HUES48 (cell line): ENCODE data around the gene GPR162.
A peak's percentile ranks its signal among the peaks of the same experiment; 100 is the strongest.

Source experiments
- H3K27ac ChIP-seq: one replicate; pipeline ENCODE4 v1.7.0; 2013; ENCODE audit warnings: low read depth, low read length, inconsistent platforms
- H3K27me3 ChIP-seq: 2 replicates; pipeline ENCODE4 v1.6.1; 2013; ENCODE audit warnings: mild to moderate bottlenecking, low read length; ENCODE audit not compliant: control insufficient read depth, insufficient read depth
- H3K36me3 ChIP-seq: 2 replicates; pipeline ENCODE4 v1.6.1; 2013; ENCODE audit warnings: low read length; ENCODE audit not compliant: control insufficient read depth, insufficient read depth
- H3K4me1 ChIP-seq: 2 replicates; pipeline ENCODE4 v1.6.1; 2013; ENCODE audit warnings: mild to moderate bottlenecking, low read length; ENCODE audit not compliant: control insufficient read depth, insufficient read depth
- H3K4me3 ChIP-seq: 2 replicates; pipeline ENCODE4 v1.5.1; 2013; ENCODE audit warnings: mild to moderate bottlenecking, low read depth, low read length
- H3K9ac ChIP-seq: 2 replicates; pipeline ENCODE4 v1.6.1; 2013; ENCODE audit warnings: mild to moderate bottlenecking, low read depth, low read length, moderate library complexity
- H3K9me3 ChIP-seq: 2 replicates; pipeline ENCODE4 v1.6.1; 2013; ENCODE audit warnings: low read length; ENCODE audit not compliant: control insufficient read depth, insufficient read depth

Gene GPR162

DNA sequence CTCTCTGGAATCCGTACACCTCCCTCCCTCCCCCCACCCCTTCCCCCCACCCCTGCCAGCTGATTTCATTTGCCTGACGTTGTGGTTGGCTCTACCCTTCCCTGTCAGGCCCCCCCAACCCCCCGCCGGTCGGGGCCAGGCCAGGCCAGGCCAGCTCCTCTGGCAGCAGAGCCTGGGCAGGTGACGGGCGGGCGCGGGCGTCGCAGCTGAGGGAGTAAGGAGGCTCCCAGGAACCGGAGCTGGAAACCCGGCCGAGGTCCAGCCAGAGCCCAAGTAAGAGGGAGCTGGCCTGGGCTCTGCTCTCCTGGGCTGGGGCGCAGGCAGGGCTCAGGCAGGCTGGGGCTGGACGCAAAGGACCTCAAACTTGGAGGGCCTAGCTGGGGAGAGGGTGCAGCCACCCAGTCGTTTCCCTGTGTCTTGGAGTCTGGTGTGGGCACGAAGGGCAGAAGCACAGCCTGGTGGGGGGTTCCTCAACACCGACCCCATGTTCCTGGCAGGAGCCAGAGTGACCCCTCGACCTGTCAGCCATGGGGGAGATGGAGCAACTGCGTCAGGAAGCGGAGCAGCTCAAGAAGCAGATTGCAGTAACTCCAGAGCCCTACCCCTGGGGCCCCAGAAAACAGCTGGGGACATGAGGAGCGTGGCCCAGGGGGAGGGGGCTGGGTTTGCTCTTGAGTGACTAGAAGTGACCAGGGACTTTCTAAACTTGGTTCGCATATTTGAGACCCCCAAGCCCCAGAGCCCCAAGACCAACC lies 19.3 kb downstream of the GPR162 start, which contains the start of gene GNB3:
TSS of gene GNB3 (plus strand) at position 165 of the 755 bp plus-strand sequence. CDS start at position 528, 363 bp downstream.
- no peaks in the 10 kb centered on the region for H3K27me3 ChIP-seq
- peaks cover 84% of the 10 kb centered on the region for H3K36me3 ChIP-seq
- H3K9ac ChIP-seq: no peak within 1 kb of the TSS
- peaks cover 4% of the 10 kb centered on the region; the same call in 1 of the 2 replicates for H3K4me1 ChIP-seq
- H3K9me3 ChIP-seq: no peaks in the 10 kb centered on the region
- H3K4me3 ChIP-seq: no peak within 1 kb of the TSS
- peak within 1 kb of the TSS; percentile 15 for H3K27ac ChIP-seq

DNA sequence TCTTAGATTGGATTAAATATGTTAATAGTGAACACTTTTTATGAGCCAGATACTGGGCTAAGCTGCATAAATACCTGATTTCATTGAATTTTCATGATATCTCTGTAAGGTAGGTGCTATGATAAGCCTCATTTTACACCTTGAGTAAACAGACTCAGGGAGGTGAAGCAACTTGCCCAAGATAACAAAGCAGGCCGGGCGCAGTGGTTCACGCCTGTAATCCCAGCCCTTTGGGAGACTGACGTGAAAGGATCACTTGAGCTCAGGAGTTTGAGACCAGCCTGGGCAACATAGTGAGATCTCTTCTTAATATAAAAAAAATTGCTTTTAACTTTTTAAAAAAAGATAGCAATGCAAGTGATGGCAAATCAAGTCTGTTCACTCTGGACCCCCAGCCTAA lies 20.5 kb downstream of the GPR162 start:
- H3K36me3 ChIP-seq: peaks cover 84% of the 10 kb centered on the region
- no peaks in the 10 kb centered on the region for H3K27me3 ChIP-seq
- peaks cover 4% of the 10 kb centered on the region; the same call in 1 of the 2 replicates for H3K4me1 ChIP-seq
- H3K4me3 ChIP-seq: no peak overlapping the region
- no peak overlapping the region for H3K9ac ChIP-seq
- H3K9me3 ChIP-seq: no peaks in the 10 kb centered on the region
- no peak overlapping the region for H3K27ac ChIP-seq

- Histone ChIP-seq H3K9ac (no peak overlapping the region), H3K4me3 (no peak overlapping the region), H3K36me3 (peaks cover 82% of the 10 kb centered on the region), H3K27ac (no peak overlapping the region), H3K9me3 (no peaks in the 10 kb centered on the region), H3K4me1 (peaks cover 4% of the 10 kb centered on the region; the same call in 1 of the 2 replicates), H3K27me3 (no peaks in the 10 kb centered on the region)
Observed at GRCh38 chr12:6843118-6843902, 21.7 kb downstream of the GPR162 start.

DNA sequence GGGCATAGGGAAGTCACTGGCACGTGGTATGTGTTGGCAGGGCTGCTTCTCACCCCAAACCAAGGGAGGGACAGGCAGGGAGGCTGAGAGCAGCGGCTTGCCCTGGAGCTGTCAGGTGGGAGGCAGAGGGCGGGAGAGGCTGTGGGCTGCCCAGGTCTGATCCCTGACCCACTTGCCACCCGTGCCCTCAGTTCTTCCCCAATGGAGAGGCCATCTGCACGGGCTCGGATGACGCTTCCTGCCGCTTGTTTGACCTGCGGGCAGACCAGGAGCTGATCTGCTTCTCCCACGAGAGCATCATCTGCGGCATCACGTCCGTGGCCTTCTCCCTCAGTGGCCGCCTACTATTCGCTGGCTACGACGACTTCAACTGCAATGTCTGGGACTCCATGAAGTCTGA lies 23.8 kb downstream of the GPR162 start:
- peaks cover 77% of the 10 kb centered on the region for H3K36me3 ChIP-seq
- H3K27ac ChIP-seq: no peak overlapping the region
- H3K9me3 ChIP-seq: no peaks in the 10 kb centered on the region
- no peak overlapping the region for H3K9ac ChIP-seq
- H3K4me1 ChIP-seq: no peaks in the 10 kb centered on the region
- no peaks in the 10 kb centered on the region for H3K27me3 ChIP-seq
- H3K4me3 ChIP-seq: no peak overlapping the region

DNA sequence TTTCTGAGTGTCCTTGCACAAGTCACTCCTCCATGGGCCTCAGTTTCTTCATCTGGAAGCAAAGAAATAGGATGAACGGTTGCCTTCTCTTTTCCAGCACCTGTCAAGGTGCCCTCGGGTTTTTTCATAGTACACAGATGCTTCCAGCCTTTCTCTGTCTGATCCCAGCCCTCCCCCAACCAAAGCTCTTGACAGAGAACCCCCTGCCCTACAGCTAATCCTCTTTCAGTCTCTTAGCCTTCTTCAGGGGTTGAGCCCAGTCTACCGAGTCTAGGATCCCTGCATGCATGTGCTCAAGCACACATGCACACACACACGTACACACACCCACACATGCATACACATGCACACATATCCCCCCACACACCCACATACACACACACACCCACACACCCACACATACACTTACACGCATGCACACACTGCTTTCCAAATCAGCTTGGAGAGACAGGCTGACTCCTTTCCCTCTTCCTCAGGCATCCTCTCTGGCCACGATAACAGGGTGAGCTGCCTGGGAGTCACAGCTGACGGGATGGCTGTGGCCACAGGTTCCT lies 24.8 kb downstream of the GPR162 start:
- Histone ChIP-seq H3K27ac (no peak overlapping the region), H3K9me3 (no peaks in the 10 kb centered on the region), H3K4me3 (no peak overlapping the region), H3K36me3 (peaks cover 77% of the 10 kb centered on the region), H3K9ac (no peak overlapping the region), H3K27me3 (no peaks in the 10 kb centered on the region), H3K4me1 (no peaks in the 10 kb centered on the region)

DNA sequence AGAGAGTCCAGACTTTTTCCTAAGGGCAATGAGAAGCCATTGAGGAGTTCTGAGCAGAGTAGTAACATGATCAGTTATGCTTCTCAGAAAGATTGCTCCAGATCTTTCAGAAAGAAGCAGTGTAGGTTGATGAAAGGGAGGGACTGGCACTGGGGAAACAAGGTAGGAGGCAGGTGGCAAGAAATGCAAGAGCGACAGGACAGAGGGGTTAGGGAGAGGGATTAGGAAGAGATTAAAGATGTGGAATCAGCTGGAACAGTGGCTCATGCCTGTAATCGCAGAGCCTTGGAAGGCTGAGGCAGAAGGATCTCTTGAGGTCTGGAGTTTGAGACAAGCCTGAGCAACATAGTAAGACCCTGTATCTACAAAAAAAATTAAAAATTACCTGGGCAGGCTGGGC lies 26.1 kb downstream of the GPR162 start:
- Histone ChIP-seq H3K27me3 (no peaks in the 10 kb centered on the region), H3K36me3 (peaks cover 65% of the 10 kb centered on the region), H3K4me3 (no peak overlapping the region), H3K9ac (no peak overlapping the region), H3K9me3 (no peaks in the 10 kb centered on the region), H3K4me1 (no peaks in the 10 kb centered on the region), H3K27ac (no peak overlapping the region)

- peaks cover 10% of the 10 kb centered on the region for H3K4me1 ChIP-seq
- no peak overlapping the region for H3K9ac ChIP-seq
- H3K9me3 ChIP-seq: no peaks in the 10 kb centered on the region
- H3K27ac ChIP-seq: no peak overlapping the region
- H3K4me3 ChIP-seq: no peak overlapping the region
- H3K36me3 ChIP-seq: peaks cover 52% of the 10 kb centered on the region
- H3K27me3 ChIP-seq: no peaks in the 10 kb centered on the region
Observed at GRCh38 chr12:6849427-6849826, 27.8 kb downstream of the GPR162 start.

DNA sequence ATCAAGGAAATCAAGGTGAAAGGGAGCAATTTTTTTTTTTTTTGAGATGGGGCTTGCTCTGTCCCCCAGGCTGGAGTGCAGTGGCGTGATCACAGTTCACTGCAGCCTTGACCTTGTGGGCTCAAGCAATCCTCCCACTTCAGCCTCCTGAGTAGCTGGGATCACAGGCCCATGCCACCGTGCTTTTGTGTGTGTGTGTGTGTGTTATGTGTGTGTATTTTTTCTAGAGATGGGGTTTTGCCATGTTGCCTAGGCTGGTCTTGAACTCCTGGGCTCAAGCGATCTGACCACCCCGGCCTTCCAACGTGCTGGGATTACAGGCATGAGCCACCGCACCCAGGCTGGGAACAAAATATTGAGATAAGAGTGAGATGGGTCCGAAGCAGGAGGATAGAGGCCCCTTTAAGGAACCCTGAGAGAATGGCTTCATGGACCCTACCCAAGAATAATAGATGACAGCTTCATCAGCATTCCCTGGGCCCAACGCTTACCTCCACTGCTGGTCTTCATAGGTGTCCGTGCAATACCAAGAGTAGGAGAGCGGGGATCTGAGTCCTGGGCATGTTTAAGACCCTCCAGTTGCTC lies 28.4 kb downstream of the GPR162 start:
- peaks cover 10% of the 10 kb centered on the region for H3K4me1 ChIP-seq
- no peak overlapping the region for H3K9ac ChIP-seq
- no peaks in the 10 kb centered on the region for H3K9me3 ChIP-seq
- peak overlapping the region; percentile 88 for H3K4me3 ChIP-seq
- peaks cover 48% of the 10 kb centered on the region for H3K36me3 ChIP-seq
- H3K27ac ChIP-seq: no peak overlapping the region
- no peaks in the 10 kb centered on the region for H3K27me3 ChIP-seq

- Histone ChIP-seq H3K4me1 (peaks cover 10% of the 10 kb centered on the region), H3K4me3 (peak overlapping the region; percentile 88), H3K9me3 (no peaks in the 10 kb centered on the region), H3K9ac (peak overlapping the region; percentile 56), H3K27me3 (no peaks in the 10 kb centered on the region), H3K36me3 (peaks cover 47% of the 10 kb centered on the region), H3K27ac (peak overlapping the region; percentile 55)
Observed at GRCh38 chr12:6850796-6851152, 29.2 kb downstream of the GPR162 start.

GRCh38 chr12:6851153-6851920 lies 29.7 kb downstream of the GPR162 start, which contains the start of gene CDCA3:
Gene CDCA3, minus strand, starts transcription at chr12:6851286. Its CDS starts 334 bp downstream, at chr12:6850952.
- Histone ChIP-seq H3K36me3 (peaks cover 47% of the 10 kb centered on the region), H3K27me3 (no peaks in the 10 kb centered on the region), H3K9me3 (no peaks in the 10 kb centered on the region), H3K27ac (peak within 1 kb of the TSS; percentile 85), H3K4me1 (peaks cover 10% of the 10 kb centered on the region), H3K9ac (peak within 1 kb of the TSS; percentile 62), H3K4me3 (peak within 1 kb of the TSS; percentile 88)
